ENCODE measurements around the gene TMEM37.

The TMEM37 gene

GRCh38 chr2:119431155-119431975 lies at the start of gene TMEM37:
Gene TMEM37, plus strand, starts transcription at chr2:119431854. Its CDS starts 50 bp downstream, at chr2:119431904.
- H3K36me3 ChIP-seq (ENCODE audit: control insufficient read depth, insufficient read depth, low read length): no peaks in the 10 kb centered on the region

GRCh38 chr2:119383410-119384140 lies 48.1 kb upstream of the TMEM37 start:
- H3K9ac ChIP-seq (ENCODE audit: low read depth, low read length): no peak overlapping the region
- no peak overlapping the region for H3K4me3 ChIP-seq (ENCODE audit: low read depth, low read length)
- H3K27me3 ChIP-seq (ENCODE audit: control insufficient read depth, insufficient read depth, low read length): no peaks in the 10 kb centered on the region
- H3K4me1 ChIP-seq (ENCODE audit: control insufficient read depth, insufficient read depth, low read length): no peaks in the 10 kb centered on the region
- H3K9me3 ChIP-seq (ENCODE audit: control insufficient read depth, insufficient read depth, low read length): no peaks in the 10 kb centered on the region
- no peaks in the 10 kb centered on the region for H3K36me3 ChIP-seq (ENCODE audit: control insufficient read depth, insufficient read depth, low read length)

More at GRCh38 chr2:119431155-119431975, at the start of gene TMEM37:
- peaks cover 15% of the 10 kb centered on the region for H3K27me3 ChIP-seq (ENCODE audit: control insufficient read depth, insufficient read depth, low read length)
- H3K9ac ChIP-seq (ENCODE audit: low read depth, low read length): peak within 1 kb of the TSS; percentile 73
- H3K4me1 ChIP-seq (ENCODE audit: control insufficient read depth, insufficient read depth, low read length): peaks cover 11% of the 10 kb centered on the region
- H3K4me3 ChIP-seq (ENCODE audit: low read depth, low read length): peak within 1 kb of the TSS; percentile 77
- H3K9me3 ChIP-seq (ENCODE audit: control insufficient read depth, insufficient read depth, low read length): no peaks in the 10 kb centered on the region

GRCh38 chr2:119384971-119385370 lies 46.7 kb upstream of the TMEM37 start:
- H3K27me3 ChIP-seq (ENCODE audit: control insufficient read depth, insufficient read depth, low read length): no peaks in the 10 kb centered on the region
- H3K9me3 ChIP-seq (ENCODE audit: control insufficient read depth, insufficient read depth, low read length): no peaks in the 10 kb centered on the region
- no peaks in the 10 kb centered on the region for H3K36me3 ChIP-seq (ENCODE audit: control insufficient read depth, insufficient read depth, low read length)
- H3K4me3 ChIP-seq (ENCODE audit: low read depth, low read length): no peak overlapping the region
- H3K4me1 ChIP-seq (ENCODE audit: control insufficient read depth, insufficient read depth, low read length): no peaks in the 10 kb centered on the region
- no peak overlapping the region for H3K9ac ChIP-seq (ENCODE audit: low read depth, low read length)

GRCh38 chr2:119385466-119385865 lies 46.2 kb upstream of the TMEM37 start:
- Histone ChIP-seq H3K9ac (ENCODE audit: low read depth, low read length) (no peak overlapping the region), H3K4me1 (ENCODE audit: control insufficient read depth, insufficient read depth, low read length) (no peaks in the 10 kb centered on the region), H3K4me3 (ENCODE audit: low read depth, low read length) (no peak overlapping the region), H3K9me3 (ENCODE audit: control insufficient read depth, insufficient read depth, low read length) (no peaks in the 10 kb centered on the region), H3K36me3 (ENCODE audit: control insufficient read depth, insufficient read depth, low read length) (no peaks in the 10 kb centered on the region), H3K27me3 (ENCODE audit: control insufficient read depth, insufficient read depth, low read length) (no peaks in the 10 kb centered on the region)

- no peak overlapping the region for H3K9ac ChIP-seq (ENCODE audit: low read depth, low read length)
- no peak overlapping the region for H3K4me3 ChIP-seq (ENCODE audit: low read depth, low read length)
- H3K4me1 ChIP-seq (ENCODE audit: control insufficient read depth, insufficient read depth, low read length): no peaks in the 10 kb centered on the region
- H3K9me3 ChIP-seq (ENCODE audit: control insufficient read depth, insufficient read depth, low read length): no peaks in the 10 kb centered on the region
- no peaks in the 10 kb centered on the region for H3K27me3 ChIP-seq (ENCODE audit: control insufficient read depth, insufficient read depth, low read length)
- no peaks in the 10 kb centered on the region for H3K36me3 ChIP-seq (ENCODE audit: control insufficient read depth, insufficient read depth, low read length)
Observed at GRCh38 chr2:119387381-119388129, 44.1 kb upstream of the TMEM37 start.

- no peak overlapping the region for H3K4me3 ChIP-seq (ENCODE audit: low read depth, low read length)
- H3K27me3 ChIP-seq (ENCODE audit: control insufficient read depth, insufficient read depth, low read length): no peaks in the 10 kb centered on the region
- no peaks in the 10 kb centered on the region for H3K36me3 ChIP-seq (ENCODE audit: control insufficient read depth, insufficient read depth, low read length)
- no peaks in the 10 kb centered on the region for H3K4me1 ChIP-seq (ENCODE audit: control insufficient read depth, insufficient read depth, low read length)
- H3K9me3 ChIP-seq (ENCODE audit: control insufficient read depth, insufficient read depth, low read length): no peaks in the 10 kb centered on the region
- no peak overlapping the region for H3K9ac ChIP-seq (ENCODE audit: low read depth, low read length)
Observed at GRCh38 chr2:119389615-119390306, 41.9 kb upstream of the TMEM37 start.

GRCh38 chr2:119393971-119394748 lies 37.5 kb upstream of the TMEM37 start:
- peaks cover 3% of the 10 kb centered on the region for H3K4me1 ChIP-seq (ENCODE audit: control insufficient read depth, insufficient read depth, low read length)
- no peaks in the 10 kb centered on the region for H3K27me3 ChIP-seq (ENCODE audit: control insufficient read depth, insufficient read depth, low read length)
- no peaks in the 10 kb centered on the region for H3K9me3 ChIP-seq (ENCODE audit: control insufficient read depth, insufficient read depth, low read length)
- no peak overlapping the region for H3K4me3 ChIP-seq (ENCODE audit: low read depth, low read length)
- no peak overlapping the region for H3K9ac ChIP-seq (ENCODE audit: low read depth, low read length)
- H3K36me3 ChIP-seq (ENCODE audit: control insufficient read depth, insufficient read depth, low read length): no peaks in the 10 kb centered on the region

GRCh38 chr2:119397196-119397595 lies 34.5 kb upstream of the TMEM37 start:
- Histone ChIP-seq H3K27me3 (ENCODE audit: control insufficient read depth, insufficient read depth, low read length) (no peaks in the 10 kb centered on the region), H3K36me3 (ENCODE audit: control insufficient read depth, insufficient read depth, low read length) (no peaks in the 10 kb centered on the region), H3K9ac (ENCODE audit: low read depth, low read length) (no peak overlapping the region), H3K4me3 (ENCODE audit: low read depth, low read length) (no peak overlapping the region), H3K9me3 (ENCODE audit: control insufficient read depth, insufficient read depth, low read length) (no peaks in the 10 kb centered on the region), H3K4me1 (ENCODE audit: control insufficient read depth, insufficient read depth, low read length) (peaks cover 3% of the 10 kb centered on the region)

- Histone ChIP-seq H3K9me3 (ENCODE audit: control insufficient read depth, insufficient read depth, low read length) (no peaks in the 10 kb centered on the region), H3K9ac (ENCODE audit: low read depth, low read length) (no peak overlapping the region), H3K36me3 (ENCODE audit: control insufficient read depth, insufficient read depth, low read length) (no peaks in the 10 kb centered on the region), H3K4me1 (ENCODE audit: control insufficient read depth, insufficient read depth, low read length) (peaks cover 3% of the 10 kb centered on the region), H3K27me3 (ENCODE audit: control insufficient read depth, insufficient read depth, low read length) (no peaks in the 10 kb centered on the region), H3K4me3 (ENCODE audit: low read depth, low read length) (no peak overlapping the region)
Observed at GRCh38 chr2:119402106-119402505, 29.5 kb upstream of the TMEM37 start.

- Histone ChIP-seq H3K4me3 (ENCODE audit: low read depth, low read length) (no peak overlapping the region), H3K27me3 (ENCODE audit: control insufficient read depth, insufficient read depth, low read length) (no peaks in the 10 kb centered on the region), H3K4me1 (ENCODE audit: control insufficient read depth, insufficient read depth, low read length) (peaks cover 3% of the 10 kb centered on the region), H3K9ac (ENCODE audit: low read depth, low read length) (no peak overlapping the region), H3K9me3 (ENCODE audit: control insufficient read depth, insufficient read depth, low read length) (no peaks in the 10 kb centered on the region), H3K36me3 (ENCODE audit: control insufficient read depth, insufficient read depth, low read length) (no peaks in the 10 kb centered on the region)
Observed at GRCh38 chr2:119402645-119403560, 28.8 kb upstream of the TMEM37 start.
